DMS 273 (cell line): ENCODE results near the gene EIF1.
"Not testable (repeated sequence)": the region's sequence is repeated elsewhere in the genome, so short reads cannot be mapped to it uniquely, and the experiment has no call there.

Experiments
- DNase-seq: peaks from one replicate; lab custom pipeline; 2025; ENCODE audit not compliant: unreplicated experiment; lab: John Stamatoyannopoulos, UW

The EIF1 gene

GRCh38 chr17:41688641-41689496 is at the start of gene EIF1:
EIF1 (plus strand) TSS chr17:41688885; CDS start chr17:41689039, 154 bp downstream.
- DNase-seq: peak; percentile 100

GRCh38 chr17:41638941-41639340 is 49.7 kb upstream of the EIF1 start:
- DNase-seq: no peak

- no peak for DNase-seq
Measured at GRCh38 chr17:41639492-41640473, 48.9 kb upstream of the EIF1 start.

- not testable (repeated sequence) for DNase-seq
Measured at GRCh38 chr17:41640596-41640995, 48.1 kb upstream of the EIF1 start.

- no peak for DNase-seq
Measured at GRCh38 chr17:41642252-41643156, 46.2 kb upstream of the EIF1 start.

GRCh38 chr17:41647038-41647813 is 41.5 kb upstream of the EIF1 start:
- no peak for DNase-seq

GRCh38 chr17:41647940-41648410 is 40.7 kb upstream of the EIF1 start:
- peak; percentile 91 for DNase-seq

- DNase-seq: peak; percentile 93
Measured at GRCh38 chr17:41648411-41649195, 40.1 kb upstream of the EIF1 start.

GRCh38 chr17:41649923-41650519 is 38.7 kb upstream of the EIF1 start:
- DNase-seq: no peak

- no peak for DNase-seq
Measured at GRCh38 chr17:41650794-41651624, 37.7 kb upstream of the EIF1 start.

GRCh38 chr17:41651625-41652460 is 36.8 kb upstream of the EIF1 start:
- peak; percentile 91 for DNase-seq

GRCh38 chr17:41652461-41652970 is 36.2 kb upstream of the EIF1 start:
- peak; percentile 30 for DNase-seq

GRCh38 chr17:41653421-41653820 is 35.3 kb upstream of the EIF1 start:
- no peak for DNase-seq

- peak; percentile 34 for DNase-seq
Measured at GRCh38 chr17:41653892-41654677, 34.6 kb upstream of the EIF1 start.

- no peak for DNase-seq
Measured at GRCh38 chr17:41654678-41655607, 33.7 kb upstream of the EIF1 start.
